ENCODE measurements around the gene HSPG2. TPM values are rescaled to one million over a fixed set of nuclear protein-coding genes. Genes with fewer than 3 reads are reported as not detected.

The HSPG2 gene
- total RNA-seq, 1 experiment from 2014 or later = 35.1 TPM

DNA sequence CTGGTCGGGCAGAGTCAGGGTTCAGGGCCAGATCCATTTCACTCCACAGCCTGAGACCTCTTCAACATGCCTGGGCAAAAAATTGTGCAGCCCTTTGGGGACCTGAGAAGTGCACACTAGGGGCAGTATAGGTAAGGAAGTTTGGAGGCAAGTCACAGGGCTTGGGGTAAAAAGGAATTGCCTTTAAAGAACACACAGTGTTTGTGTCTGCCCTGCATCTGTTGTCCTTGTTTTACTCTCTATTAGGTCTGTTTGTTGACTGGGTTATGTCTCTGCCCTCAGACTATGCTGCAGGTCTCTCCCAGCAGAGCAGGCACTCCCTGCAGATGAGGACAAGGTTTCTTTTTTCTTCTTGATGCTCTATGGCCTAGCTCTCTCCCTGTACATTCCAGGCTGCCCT is 103.0 kb downstream of the HSPG2 start:
- H3F3A ChIP-seq (ENCODE audit: low read length, unreplicated experiment) = no peaks in the 10 kb centered on the region
- POLR2A ChIA-PET (ENCODE audit: unreplicated experiment) = no interaction called here
- CTCF ChIA-PET = no interaction called here
- no peaks in the 10 kb centered on the region for H4K20me1 ChIP-seq (ENCODE audit: low read length)
- H3K9ac ChIP-seq (ENCODE audit: low read length) = no peak overlapping the region
- H3K27me3 ChIP-seq (ENCODE audit: low read length) = no peaks in the 10 kb centered on the region
- no peaks in the 10 kb centered on the region for H3K9me3 ChIP-seq (ENCODE audit: low read length)
- intact Hi-C loops (cut with micrococcal nuclease) = no loop called here
- H3K27ac ChIP-seq (ENCODE audit: low read length) = no peak overlapping the region
- TF ChIP-seq, protein P1, sequence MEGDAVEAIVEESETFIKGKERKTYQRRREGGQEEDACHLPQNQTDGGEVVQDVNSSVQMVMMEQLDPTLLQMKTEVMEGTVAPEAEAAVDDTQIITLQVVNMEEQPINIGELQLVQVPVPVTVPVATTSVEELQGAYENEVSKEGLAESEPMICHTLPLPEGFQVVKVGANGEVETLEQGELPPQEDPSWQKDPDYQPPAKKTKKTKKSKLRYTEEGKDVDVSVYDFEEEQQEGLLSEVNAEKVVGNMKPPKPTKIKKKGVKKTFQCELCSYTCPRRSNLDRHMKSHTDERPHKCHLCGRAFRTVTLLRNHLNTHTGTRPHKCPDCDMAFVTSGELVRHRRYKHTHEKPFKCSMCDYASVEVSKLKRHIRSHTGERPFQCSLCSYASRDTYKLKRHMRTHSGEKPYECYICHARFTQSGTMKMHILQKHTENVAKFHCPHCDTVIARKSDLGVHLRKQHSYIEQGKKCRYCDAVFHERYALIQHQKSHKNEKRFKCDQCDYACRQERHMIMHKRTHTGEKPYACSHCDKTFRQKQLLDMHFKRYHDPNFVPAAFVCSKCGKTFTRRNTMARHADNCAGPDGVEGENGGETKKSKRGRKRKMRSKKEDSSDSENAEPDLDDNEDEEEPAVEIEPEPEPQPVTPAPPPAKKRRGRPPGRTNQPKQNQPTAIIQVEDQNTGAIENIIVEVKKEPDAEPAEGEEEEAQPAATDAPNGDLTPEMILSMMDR (conservative IDR thresholded peaks at IDR 0.05; ENCODE audit: low read depth, low read length) = peak; percentile 30; the same call in 1 of the 2 replicates
- TF ChIP-seq EZH2phosphoT487 (IDR thresholded peaks at IDR 0.05; ENCODE audit: borderline replicate concordance, low read length) = no peak
- ATAC-seq (peak; percentile 34), DNase-seq (no peak)
- H3K4me2 ChIP-seq (ENCODE audit: low read length) = no peak overlapping the region
- H3K79me2 ChIP-seq (ENCODE audit: low read length) = no peaks in the 10 kb centered on the region
- no peak overlapping the region for H3K4me3 ChIP-seq (ENCODE audit: low read length)
- H3K4me1 ChIP-seq (ENCODE audit: insufficient read depth, low read length) = no peaks in the 10 kb centered on the region
- H2AFZ ChIP-seq (ENCODE audit: low read length) = no peak overlapping the region
- BruUV-seq (replicated peaks) = no TSS peak
- H3K36me3 ChIP-seq (ENCODE audit: low read depth, low read length) = peaks cover 23% of the 10 kb centered on the region
- H3K9me2 ChIP-seq (replicated peaks; ENCODE audit: low read length) = no peaks in the 10 kb centered on the region

DNA sequence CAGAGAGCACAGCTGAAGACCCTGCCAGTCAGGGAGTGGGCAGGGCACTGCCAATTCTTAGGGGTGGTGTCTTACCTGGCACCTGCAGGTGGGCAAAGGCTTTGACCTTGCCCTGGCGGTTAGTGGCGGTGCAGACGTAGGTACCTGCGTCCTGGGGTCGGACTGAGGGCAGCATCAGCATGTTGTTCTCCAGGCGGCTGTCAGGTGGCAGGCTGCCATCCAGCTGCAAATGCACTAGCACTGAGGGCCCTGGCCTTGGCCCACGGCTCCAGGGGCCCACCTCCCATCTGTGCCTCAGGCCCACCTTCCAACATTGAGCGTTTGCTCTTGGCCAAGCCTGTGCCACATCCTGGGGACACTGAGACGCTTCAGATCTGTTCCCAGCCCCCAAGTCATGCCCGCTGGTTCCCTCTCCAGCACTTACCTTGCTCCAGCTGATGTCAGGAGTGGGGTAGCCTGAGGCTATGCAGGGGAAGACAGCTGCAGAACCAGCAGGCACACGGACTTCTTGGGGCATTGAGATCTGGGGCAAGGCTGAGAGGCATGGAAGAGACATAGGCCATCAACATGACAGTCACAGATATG is 103.6 kb downstream of the HSPG2 start:
- H3K27ac ChIP-seq (ENCODE audit: low read length) = no peak overlapping the region
- H4K20me1 ChIP-seq (ENCODE audit: low read length) = no peaks in the 10 kb centered on the region
- peaks cover 23% of the 10 kb centered on the region for H3K36me3 ChIP-seq (ENCODE audit: low read depth, low read length)
- no peak overlapping the region for H3K4me3 ChIP-seq (ENCODE audit: low read length)
- no peak overlapping the region for H2AFZ ChIP-seq (ENCODE audit: low read length)
- H3K79me2 ChIP-seq (ENCODE audit: low read length) = no peaks in the 10 kb centered on the region
- H3K27me3 ChIP-seq (ENCODE audit: low read length) = no peaks in the 10 kb centered on the region
- CTCF ChIA-PET = no interaction called here
- ATAC-seq (no peak), DNase-seq (no peak)
- H3K9ac ChIP-seq (ENCODE audit: low read length) = no peak overlapping the region
- H3K9me2 ChIP-seq (replicated peaks; ENCODE audit: low read length) = no peaks in the 10 kb centered on the region
- H3K4me2 ChIP-seq (ENCODE audit: low read length) = no peak overlapping the region
- BruUV-seq (replicated peaks) = no TSS peak
- no peaks in the 10 kb centered on the region for H3K4me1 ChIP-seq (ENCODE audit: insufficient read depth, low read length)
- H3K9me3 ChIP-seq (ENCODE audit: low read length) = no peaks in the 10 kb centered on the region
- intact Hi-C loops (cut with micrococcal nuclease) = no loop called here
- TF ChIP-seq EZH2phosphoT487 (IDR thresholded peaks at IDR 0.05; ENCODE audit: borderline replicate concordance, low read length) (no peak), EZH2 (IDR thresholded peaks at IDR 0.05; ENCODE audit: low read length, unreplicated experiment) (no peak)
- TF ChIP-seq, protein P1 (conservative IDR thresholded peaks at IDR 0.05; ENCODE audit: low read depth, low read length) = no peak
- H3F3A ChIP-seq (ENCODE audit: low read length, unreplicated experiment) = no peaks in the 10 kb centered on the region
- POLR2A ChIA-PET (ENCODE audit: unreplicated experiment) = no interaction called here

DNA sequence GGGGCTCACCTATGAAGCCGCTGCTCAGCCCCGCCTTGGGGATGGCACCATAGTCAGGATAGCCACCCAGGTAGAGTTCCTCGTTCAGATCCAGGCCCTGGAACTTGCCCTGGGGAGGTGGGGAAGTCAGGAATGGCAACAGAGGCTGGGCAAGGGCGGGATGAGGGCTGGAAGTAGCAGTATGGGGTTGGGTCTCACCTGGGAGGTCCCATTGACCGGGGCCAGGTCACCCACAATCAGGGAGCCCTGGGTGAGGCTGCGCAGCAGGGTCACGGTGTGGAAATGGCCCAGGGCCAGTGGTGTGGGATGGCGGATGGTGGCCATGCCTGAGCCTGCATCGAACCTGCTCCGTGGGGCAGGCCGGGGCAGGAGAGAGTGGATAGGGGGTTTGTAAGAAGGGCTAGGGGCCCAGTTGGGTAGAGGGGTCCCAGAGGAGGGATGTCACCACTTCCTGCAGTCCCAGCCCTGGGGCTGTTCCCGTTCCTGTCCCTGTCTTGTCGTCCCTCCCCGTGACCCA is 105.6 kb downstream of the HSPG2 start:
- Histone ChIP-seq H3K4me1 (ENCODE audit: insufficient read depth, low read length) (no peaks in the 10 kb centered on the region), H3F3A (ENCODE audit: low read length, unreplicated experiment) (no peaks in the 10 kb centered on the region), H3K4me3 (ENCODE audit: low read length) (no peak overlapping the region), H3K27me3 (ENCODE audit: low read length) (no peaks in the 10 kb centered on the region), H3K9ac (ENCODE audit: low read length) (no peak overlapping the region), H4K20me1 (ENCODE audit: low read length) (no peaks in the 10 kb centered on the region), H2AFZ (ENCODE audit: low read length) (no peak overlapping the region), H3K4me2 (ENCODE audit: low read length) (no peak overlapping the region), H3K36me3 (ENCODE audit: low read depth, low read length) (peaks cover 23% of the 10 kb centered on the region), H3K9me3 (ENCODE audit: low read length) (no peaks in the 10 kb centered on the region), H3K79me2 (ENCODE audit: low read length) (no peaks in the 10 kb centered on the region), H3K27ac (ENCODE audit: low read length) (no peak overlapping the region), H3K9me2 (replicated peaks; ENCODE audit: low read length) (no peaks in the 10 kb centered on the region)
- no peak for TF ChIP-seq EZH2phosphoT487 (IDR thresholded peaks at IDR 0.05; ENCODE audit: borderline replicate concordance, low read length)
- TF ChIP-seq EZH2 (IDR thresholded peaks at IDR 0.05; ENCODE audit: low read length, unreplicated experiment) = no peak
- TF ChIP-seq, protein P1 (conservative IDR thresholded peaks at IDR 0.05; ENCODE audit: low read depth, low read length) = no peak
- ATAC-seq (no peak), DNase-seq (no peak)
- no TSS peak for BruUV-seq (replicated peaks)
- CTCF ChIA-PET = no interaction called here
- POLR2A ChIA-PET (ENCODE audit: unreplicated experiment) = no interaction called here
- intact Hi-C loops (cut with micrococcal nuclease) = no loop called here

Measured in PC-3 (cell line).